ENCODE data around the gene SOAT1.

Gene SOAT1

GRCh38 chr1:179305450-179305849 is 11.9 kb downstream of the SOAT1 start:
- H3K4me3 ChIP-seq (ENCODE audit: low read depth, low read length): no peak overlapping the region
- TF ChIP-seq, protein P1, sequence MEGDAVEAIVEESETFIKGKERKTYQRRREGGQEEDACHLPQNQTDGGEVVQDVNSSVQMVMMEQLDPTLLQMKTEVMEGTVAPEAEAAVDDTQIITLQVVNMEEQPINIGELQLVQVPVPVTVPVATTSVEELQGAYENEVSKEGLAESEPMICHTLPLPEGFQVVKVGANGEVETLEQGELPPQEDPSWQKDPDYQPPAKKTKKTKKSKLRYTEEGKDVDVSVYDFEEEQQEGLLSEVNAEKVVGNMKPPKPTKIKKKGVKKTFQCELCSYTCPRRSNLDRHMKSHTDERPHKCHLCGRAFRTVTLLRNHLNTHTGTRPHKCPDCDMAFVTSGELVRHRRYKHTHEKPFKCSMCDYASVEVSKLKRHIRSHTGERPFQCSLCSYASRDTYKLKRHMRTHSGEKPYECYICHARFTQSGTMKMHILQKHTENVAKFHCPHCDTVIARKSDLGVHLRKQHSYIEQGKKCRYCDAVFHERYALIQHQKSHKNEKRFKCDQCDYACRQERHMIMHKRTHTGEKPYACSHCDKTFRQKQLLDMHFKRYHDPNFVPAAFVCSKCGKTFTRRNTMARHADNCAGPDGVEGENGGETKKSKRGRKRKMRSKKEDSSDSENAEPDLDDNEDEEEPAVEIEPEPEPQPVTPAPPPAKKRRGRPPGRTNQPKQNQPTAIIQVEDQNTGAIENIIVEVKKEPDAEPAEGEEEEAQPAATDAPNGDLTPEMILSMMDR (IDR thresholded peaks at IDR 0.05; ENCODE audit: low read depth, low read length): no peak

- no peak overlapping the region for H3K4me3 ChIP-seq (ENCODE audit: low read depth, low read length)
- TF ChIP-seq, protein P1 (IDR thresholded peaks at IDR 0.05; ENCODE audit: low read depth, low read length): no peak
Measured at GRCh38 chr1:179310291-179310690, 16.7 kb downstream of the SOAT1 start.

DNA sequence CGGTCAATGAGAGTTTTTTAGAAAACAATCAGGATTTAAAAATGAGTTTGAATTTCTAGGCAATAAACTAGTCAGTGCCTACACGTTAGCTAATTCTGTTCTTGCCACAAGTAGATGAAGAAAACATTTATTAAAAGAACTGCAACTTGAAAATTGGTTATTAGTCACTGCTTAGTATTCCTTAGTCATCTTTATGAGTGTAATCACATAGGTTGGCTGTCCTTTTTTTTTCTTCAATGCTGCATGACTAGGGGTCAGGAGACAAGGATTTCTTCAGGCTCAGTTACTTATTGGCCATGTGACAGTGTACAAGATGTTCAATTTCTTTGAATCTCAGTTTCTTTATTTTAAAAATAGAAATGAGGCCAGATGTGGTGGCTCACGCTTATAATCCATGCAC is 17.1 kb downstream of the SOAT1 start:
- TF ChIP-seq, protein P1 (IDR thresholded peaks at IDR 0.05; ENCODE audit: low read depth, low read length): no peak
- no peak overlapping the region for H3K4me3 ChIP-seq (ENCODE audit: low read depth, low read length)

- TF ChIP-seq, protein P1 (IDR thresholded peaks at IDR 0.05; ENCODE audit: low read depth, low read length): no peak
- no peak overlapping the region for H3K4me3 ChIP-seq (ENCODE audit: low read depth, low read length)
Measured at GRCh38 chr1:179311149-179311700, 17.6 kb downstream of the SOAT1 start.

DNA sequence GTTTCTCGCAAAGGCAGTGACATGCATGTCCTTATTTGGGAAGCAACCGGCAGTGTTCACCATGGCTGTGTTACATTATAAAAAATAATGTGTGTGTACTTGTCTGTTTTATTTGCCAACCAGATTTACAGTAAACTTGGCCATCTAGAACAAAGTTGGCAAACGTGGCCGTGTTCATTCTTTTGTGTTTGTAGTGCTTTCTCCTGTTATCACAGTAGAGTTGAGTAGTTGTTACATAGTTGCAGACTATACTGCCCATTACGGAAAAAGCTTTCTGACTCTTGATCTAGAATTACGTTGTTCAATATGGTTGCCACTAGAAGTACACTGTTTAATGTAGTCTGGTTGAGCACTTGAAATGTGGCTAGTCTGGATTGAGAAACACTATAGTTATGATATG is 19.4 kb downstream of the SOAT1 start:
- TF ChIP-seq, protein P1 (IDR thresholded peaks at IDR 0.05; ENCODE audit: low read depth, low read length): no peak
- H3K4me3 ChIP-seq (ENCODE audit: low read depth, low read length): no peak overlapping the region

DNA sequence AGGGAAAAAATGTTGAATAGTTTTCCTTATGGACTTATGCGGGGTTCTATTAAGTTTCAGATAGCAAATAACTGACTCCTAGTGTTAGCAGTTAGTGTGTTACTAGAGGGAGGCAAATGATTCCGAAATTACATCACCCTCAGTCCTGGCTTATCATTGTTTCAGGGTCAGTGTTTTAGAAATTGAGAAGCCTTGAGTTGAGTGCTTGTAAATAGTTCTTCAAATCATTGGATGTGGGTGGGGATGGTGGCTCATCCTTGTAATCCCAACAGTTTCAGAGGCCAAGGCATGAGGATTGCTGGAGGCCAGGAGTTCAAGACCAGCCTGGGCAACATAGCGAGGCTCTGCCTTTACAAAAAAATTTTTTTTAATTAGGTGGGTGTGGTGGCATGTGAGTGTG is 21.3 kb downstream of the SOAT1 start:
- TF ChIP-seq, protein P1 (IDR thresholded peaks at IDR 0.05; ENCODE audit: low read depth, low read length): no peak
- no peak overlapping the region for H3K4me3 ChIP-seq (ENCODE audit: low read depth, low read length)

- TF ChIP-seq, protein P1 (IDR thresholded peaks at IDR 0.05; ENCODE audit: low read depth, low read length): no peak
Measured at GRCh38 chr1:179318491-179318890, 24.9 kb downstream of the SOAT1 start.

More at GRCh38 chr1:179318491-179318890, 24.9 kb downstream of the SOAT1 start:
- no peak overlapping the region for H3K4me3 ChIP-seq (ENCODE audit: low read depth, low read length)
